OCI-LY7 (cell line): Measurements from ENCODE around the gene RNF149.

Experiments
- EZH2phosphoT487 ChIP-seq: fragments of 200-600 bp; sonication (generic); IDR thresholded peaks from 2 replicates; pipeline ENCODE4 v1.6.1; 2018; ENCODE audit warnings: low read depth, borderline replicate concordance, mild to moderate bottlenecking, mixed run types, antibody characterized with exemption, low read length, moderate library complexity, mixed read lengths
- TF ChIP-seq, protein P1 (sequence below): fragments of 200-600 bp; sonication (generic); conservative IDR thresholded peaks from 2 replicates; pipeline ENCODE4 v1.5.1; 2014; ENCODE audit warnings: mild to moderate bottlenecking, antibody characterized with exemption, low read length, moderate library complexity, mixed read lengths

DNA sequence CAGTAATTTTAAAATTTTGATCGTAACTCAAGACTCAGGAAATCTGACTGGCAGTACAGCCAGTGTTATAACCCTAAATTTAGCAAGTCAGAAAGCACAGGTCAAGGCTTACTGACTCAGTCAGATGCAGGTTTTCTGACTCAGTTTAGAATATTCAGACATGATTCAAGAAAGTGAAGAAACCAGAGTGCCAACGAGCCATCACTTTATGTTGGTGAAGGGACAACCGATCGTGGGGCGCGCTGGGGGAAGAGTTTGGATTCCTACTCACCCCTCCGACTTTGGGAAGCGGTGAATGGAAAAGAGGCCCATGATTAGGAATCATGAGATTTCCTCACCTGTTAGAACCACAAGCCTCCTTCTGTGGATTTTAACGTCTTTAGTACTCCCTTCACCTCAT, 998 bp downstream of the RNF149 start:
- TF ChIP-seq, protein P1, sequence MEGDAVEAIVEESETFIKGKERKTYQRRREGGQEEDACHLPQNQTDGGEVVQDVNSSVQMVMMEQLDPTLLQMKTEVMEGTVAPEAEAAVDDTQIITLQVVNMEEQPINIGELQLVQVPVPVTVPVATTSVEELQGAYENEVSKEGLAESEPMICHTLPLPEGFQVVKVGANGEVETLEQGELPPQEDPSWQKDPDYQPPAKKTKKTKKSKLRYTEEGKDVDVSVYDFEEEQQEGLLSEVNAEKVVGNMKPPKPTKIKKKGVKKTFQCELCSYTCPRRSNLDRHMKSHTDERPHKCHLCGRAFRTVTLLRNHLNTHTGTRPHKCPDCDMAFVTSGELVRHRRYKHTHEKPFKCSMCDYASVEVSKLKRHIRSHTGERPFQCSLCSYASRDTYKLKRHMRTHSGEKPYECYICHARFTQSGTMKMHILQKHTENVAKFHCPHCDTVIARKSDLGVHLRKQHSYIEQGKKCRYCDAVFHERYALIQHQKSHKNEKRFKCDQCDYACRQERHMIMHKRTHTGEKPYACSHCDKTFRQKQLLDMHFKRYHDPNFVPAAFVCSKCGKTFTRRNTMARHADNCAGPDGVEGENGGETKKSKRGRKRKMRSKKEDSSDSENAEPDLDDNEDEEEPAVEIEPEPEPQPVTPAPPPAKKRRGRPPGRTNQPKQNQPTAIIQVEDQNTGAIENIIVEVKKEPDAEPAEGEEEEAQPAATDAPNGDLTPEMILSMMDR: no peak
- no peak for TF ChIP-seq EZH2phosphoT487
